ENCODE results near the gene ROBO1. TPM values are rescaled to one million over a fixed set of nuclear protein-coding genes. Genes with fewer than 3 reads are reported as not detected.

Gene ROBO1
- total and polyA plus RNA-seq, 2 of the 8 experiments (the other 6 are each of a cell fraction or from before 2014, with no cell fraction given) = 51.4 to 91.0 TPM

DNA sequence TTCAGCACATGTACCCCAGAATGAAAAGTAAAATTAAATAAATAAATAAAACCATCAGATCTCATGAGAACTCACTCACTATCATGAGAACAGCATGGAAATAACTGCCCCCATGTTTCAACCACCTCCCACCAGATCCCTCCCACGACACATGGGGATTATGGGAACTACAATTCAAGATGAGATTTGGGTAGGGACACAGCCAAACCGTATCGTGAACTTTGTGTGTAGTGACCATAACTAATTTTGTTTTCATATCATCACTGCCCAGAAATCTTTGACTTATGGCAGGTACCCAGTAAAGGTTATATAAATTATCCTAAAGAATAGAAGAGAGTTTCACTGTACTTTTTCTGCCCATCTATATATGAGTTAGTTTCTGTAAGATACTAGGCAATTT is 766.5 kb downstream of the ROBO1 start:
- no peak overlapping the region for H2BK20ac ChIP-seq (ENCODE audit: low read length)
- DNase-seq (ENCODE audit: low read depth in 1 of 2, low spot score in 2 of 2) (no peak), FAIRE-seq (no peak)
- no peaks in the 10 kb centered on the region; the same call in 1 of the 2 replicates for H3K79me1 ChIP-seq (ENCODE audit: low read depth, low read length)
- H4K91ac ChIP-seq (replicated peaks; ENCODE audit: insufficient read length, low read length) = no peak overlapping the region
- peaks cover 6 to 91% of the 10 kb centered on the region in 2 experiments for H3K79me2 ChIP-seq (ENCODE audit: control insufficient read depth in 1 of 2, insufficient read depth in 2 of 2, low read length in 2 of 2)
- H3K4me3 ChIP-seq (ENCODE audit: extremely low read depth in 1 of 4, insufficient read depth in 2 of 4, low read depth in 3 of 4, low read length in 4 of 4) = no peak overlapping the region
- no peak overlapping the region for H2BK5ac ChIP-seq (ENCODE audit: low read depth, low read length)
- H3K4me2 ChIP-seq (ENCODE audit: insufficient read depth in 1 of 2, low read depth in 2 of 2, low read length in 2 of 2) = no peak overlapping the region
- WGBS, 2 experiments (ENCODE audit: extremely low coverage in 1 of 2, insufficient coverage in 1 of 2, insufficient read length in 1 of 2, insufficient replicate concordance in 2 of 2, low coverage in 1 of 2, low lambda C conversion rate in 2 of 2, missing lambda C conversion rate in 1 of 2) = 100% methylated on average over 3 of the region's 3 CpGs; no CpG with 5 or more reads in 1 of the 2 experiments
- no peak overlapping the region for H2AK5ac ChIP-seq (ENCODE audit: low read depth, low read length)
- TF ChIP-seq BACH1 (IDR thresholded peaks at IDR 0.05; ENCODE audit: low read length) (no peak), BRCA1 (IDR thresholded peaks at IDR 0.05; ENCODE audit: low read depth, low read length) (no peak), CBX8 (IDR thresholded peaks at IDR 0.05; ENCODE audit: borderline replicate concordance, low read depth, low read length) (no peak), GTF2F1 (IDR thresholded peaks at IDR 0.05; ENCODE audit: borderline replicate concordance, low read depth, low read length) (no peak), KDM1A (IDR thresholded peaks at IDR 0.05; ENCODE audit: borderline replicate concordance, low read length) (no peak), CHD1 (IDR thresholded peaks at IDR 0.05; ENCODE audit: low read depth, low read length) (no peak), RFX5 (IDR thresholded peaks at IDR 0.05; ENCODE audit: borderline replicate concordance, low read depth, low read length) (no peak), SAP30 (IDR thresholded peaks at IDR 0.05; ENCODE audit: insufficient read depth, insufficient replicate concordance, low read length) (no peak), MAFK (IDR thresholded peaks at IDR 0.05; ENCODE audit: low read depth, low read length) (no peak), JUND (IDR thresholded peaks at IDR 0.05; ENCODE audit: low read length) (no peak)
- TF ChIP-seq, protein P1, sequence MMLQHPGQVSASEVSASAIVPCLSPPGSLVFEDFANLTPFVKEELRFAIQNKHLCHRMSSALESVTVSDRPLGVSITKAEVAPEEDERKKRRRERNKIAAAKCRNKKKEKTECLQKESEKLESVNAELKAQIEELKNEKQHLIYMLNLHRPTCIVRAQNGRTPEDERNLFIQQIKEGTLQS (IDR thresholded peaks at IDR 0.05; ENCODE audit: insufficient read depth, low read depth, low read length) = no peak
- no peaks in the 10 kb centered on the region; a peak in 1 of 7 replicates for H3K4me1 ChIP-seq (replicated peaks in 1 of 4; ENCODE audit: control insufficient read depth in 3 of 4, insufficient read depth in 4 of 4, low read length in 3 of 4)
- H3K14ac ChIP-seq (ENCODE audit: insufficient read length) = no peak overlapping the region
- no peak overlapping the region for H3K18ac ChIP-seq (ENCODE audit: extremely low read depth, low read length)
- H4K5ac ChIP-seq (ENCODE audit: insufficient read length, low read depth, low read length) = no peak overlapping the region
- no peak overlapping the region for H2BK12ac ChIP-seq (ENCODE audit: low read depth, low read length)
- ChIA-PET CTCF (ENCODE audit: partially characterized antibody) (interaction anchor here (0.9 kb wide), 1 partner anchor 12 kb away, joined by 3 read pairs; no protein-coding TSS in a partner anchor), POLR2A (ENCODE audit: partially characterized antibody) (no interaction called here)
- H2BK120ac ChIP-seq (replicated peaks; ENCODE audit: low read depth, low read length) = no peak overlapping the region
- H3K23ac ChIP-seq (ENCODE audit: insufficient read length) = no peak overlapping the region
- no peak overlapping the region for H2AFZ ChIP-seq (ENCODE audit: low read length)
- peaks cover 0 to 3% (median 0%) of the 10 kb centered on the region in 4 experiments; a peak in 1 of 8 replicates for H3K36me3 ChIP-seq (ENCODE audit: control insufficient read depth in 2 of 4, insufficient read depth in 4 of 4, low read length in 3 of 4)
- no peaks in the 10 kb centered on the region for H3K23me2 ChIP-seq (ENCODE audit: low read depth, low read length)
- no peak overlapping the region for H3K27ac ChIP-seq (ENCODE audit: low read depth, low read length)
- H3K27me3 ChIP-seq (replicated peaks in 1 of 4; ENCODE audit: control insufficient read depth in 3 of 4, extremely low read depth in 1 of 4, insufficient read depth in 3 of 4, low read length in 3 of 4) = peaks cover 0 to 1% (median 0%) of the 10 kb centered on the region in 4 experiments; a peak in 1 of 7 replicates
- H3K56ac ChIP-seq (replicated peaks; ENCODE audit: insufficient read length, low read depth, low read length) = no peak overlapping the region
- no peak overlapping the region for H3K4ac ChIP-seq (replicated peaks; ENCODE audit: insufficient read length, low read depth, low read length)
- H3K9me3 ChIP-seq (ENCODE audit: insufficient read depth in 2 of 2, low read depth in 1 of 2, low read length in 1 of 2) = no peaks in the 10 kb centered on the region
- H4K20me1 ChIP-seq (replicated peaks in 1 of 2; ENCODE audit: control insufficient read depth in 1 of 2, insufficient read depth in 2 of 2, low read length in 2 of 2) = peaks cover 4 to 8% of the 10 kb centered on the region in 2 experiments
- H3K9ac ChIP-seq (replicated peaks in 1 of 4; ENCODE audit: extremely low read depth in 1 of 4, low read depth in 3 of 4, low read length in 3 of 4) = no peak overlapping the region
- H2BK15ac ChIP-seq (ENCODE audit: low read length) = no peak overlapping the region
- H4K8ac ChIP-seq (ENCODE audit: extremely low read depth, insufficient read depth, low read length) = no peak overlapping the region
